ENCODE results near the gene BCL2A1. TPM values are rescaled to one million over a fixed set of nuclear protein-coding genes. Genes with fewer than 3 reads are reported as not detected.

The BCL2A1 gene
- total RNA-seq, 1 experiment from 2014 or later: not detected

DNA sequence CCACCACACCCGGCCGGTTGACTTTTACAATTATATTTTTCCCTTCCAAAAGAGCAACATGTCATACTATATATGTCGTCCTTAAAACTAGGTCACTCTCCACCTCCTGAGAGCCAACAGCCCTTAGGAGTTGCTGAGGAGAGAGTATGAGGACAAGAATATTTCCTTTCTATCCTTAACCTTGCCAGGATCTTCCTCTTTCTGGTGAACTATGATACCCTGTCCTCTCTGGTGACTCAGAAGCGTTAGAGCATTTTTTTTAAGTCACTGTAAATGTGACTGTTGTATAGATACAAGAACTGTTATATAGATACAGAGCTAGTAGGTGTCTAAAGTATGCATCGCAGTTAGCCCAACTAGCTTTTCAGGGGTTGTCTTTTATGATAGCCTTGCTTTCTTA is 40.5 kb downstream of the BCL2A1 start:
- H3K79me1 ChIP-seq (ENCODE audit: insufficient read depth, low read depth, low read length, poor library complexity, severe bottlenecking): no peaks in the 10 kb centered on the region
- H3K9ac ChIP-seq (ENCODE audit: extremely low read depth, insufficient read length, low read length): no peak overlapping the region
- Mint-ChIP-seq H3K9me3 (peaks cover 1 to 8% of the 10 kb centered on the region in 2 experiments; a peak in 4 of 5 replicates), H3K36me3 (ENCODE audit: insufficient read depth in 1 of 3, low read depth in 3 of 3) (peaks cover 6 to 7% (median 6%) of the 10 kb centered on the region in 3 experiments; a peak in 5 of 7 replicates), H3K4me1 (no peaks in the 10 kb centered on the region), H3K27ac (no peak overlapping the region), H3K27me3 (ENCODE audit: low read depth) (peaks cover 16% of the 10 kb centered on the region), H3K4me3 (no peak overlapping the region)
- peaks cover 3% of the 10 kb centered on the region for H4K20me1 ChIP-seq (ENCODE audit: control insufficient read depth, insufficient read depth, insufficient read length)
- H3K4ac ChIP-seq (ENCODE audit: low read depth, low read length): no peak overlapping the region
- WGBS (ENCODE audit: extremely low coverage, insufficient read length, low lambda C conversion rate): no CpG with 5 or more reads among the region's 5 CpGs
- H4K91ac ChIP-seq (ENCODE audit: insufficient read length, low read depth, low read length): no peak overlapping the region
- H3K56ac ChIP-seq (ENCODE audit: insufficient read length, low read depth, low read length): no peak overlapping the region
- no peak overlapping the region for H2BK20ac ChIP-seq (ENCODE audit: low read depth, low read length, poor library complexity, severe bottlenecking)
- H3K79me2 ChIP-seq (ENCODE audit: insufficient read depth, low read length): no peaks in the 10 kb centered on the region
- H2BK120ac ChIP-seq (ENCODE audit: low read depth, low read length, poor library complexity, severe bottlenecking): no peak overlapping the region
- no peak overlapping the region for H3K23ac ChIP-seq (ENCODE audit: insufficient read length, low read depth, low read length)
- TF ChIP-seq, protein P1, sequence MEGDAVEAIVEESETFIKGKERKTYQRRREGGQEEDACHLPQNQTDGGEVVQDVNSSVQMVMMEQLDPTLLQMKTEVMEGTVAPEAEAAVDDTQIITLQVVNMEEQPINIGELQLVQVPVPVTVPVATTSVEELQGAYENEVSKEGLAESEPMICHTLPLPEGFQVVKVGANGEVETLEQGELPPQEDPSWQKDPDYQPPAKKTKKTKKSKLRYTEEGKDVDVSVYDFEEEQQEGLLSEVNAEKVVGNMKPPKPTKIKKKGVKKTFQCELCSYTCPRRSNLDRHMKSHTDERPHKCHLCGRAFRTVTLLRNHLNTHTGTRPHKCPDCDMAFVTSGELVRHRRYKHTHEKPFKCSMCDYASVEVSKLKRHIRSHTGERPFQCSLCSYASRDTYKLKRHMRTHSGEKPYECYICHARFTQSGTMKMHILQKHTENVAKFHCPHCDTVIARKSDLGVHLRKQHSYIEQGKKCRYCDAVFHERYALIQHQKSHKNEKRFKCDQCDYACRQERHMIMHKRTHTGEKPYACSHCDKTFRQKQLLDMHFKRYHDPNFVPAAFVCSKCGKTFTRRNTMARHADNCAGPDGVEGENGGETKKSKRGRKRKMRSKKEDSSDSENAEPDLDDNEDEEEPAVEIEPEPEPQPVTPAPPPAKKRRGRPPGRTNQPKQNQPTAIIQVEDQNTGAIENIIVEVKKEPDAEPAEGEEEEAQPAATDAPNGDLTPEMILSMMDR (conservative IDR thresholded peaks at IDR 0.05): no peak
- no peaks in the 10 kb centered on the region for H3K27me3 ChIP-seq (ENCODE audit: insufficient read depth, low read length)
- no peak overlapping the region for H4K8ac ChIP-seq (replicated peaks; ENCODE audit: insufficient read length, low read depth, low read length)
- no peak overlapping the region for H3K27ac ChIP-seq (ENCODE audit: insufficient read length, low read depth, low read length)
- H4K5ac ChIP-seq (ENCODE audit: insufficient read length, low read depth, low read length): no peak overlapping the region
- H3K9me3 ChIP-seq (ENCODE audit: control insufficient read depth, low read depth, low read length): no peaks in the 10 kb centered on the region
- no peak for DNase-seq
- no peak overlapping the region for H2AFZ ChIP-seq (ENCODE audit: low read length)
- H2BK15ac ChIP-seq (ENCODE audit: low read depth, low read length): no peak overlapping the region
- H3K23me2 ChIP-seq (ENCODE audit: insufficient read length, low read depth, low read length, poor library complexity, severe bottlenecking): no peaks in the 10 kb centered on the region
- H3K4me1 ChIP-seq (ENCODE audit: insufficient read depth, low read length): no peaks in the 10 kb centered on the region
- no peak overlapping the region for H3T11ph ChIP-seq (ENCODE audit: low read length)
- no peak overlapping the region for H3K4me2 ChIP-seq (ENCODE audit: insufficient read depth, insufficient read length, low read length)
- no peak overlapping the region for H3K18ac ChIP-seq (ENCODE audit: insufficient read length, low read depth, low read length)
- no peak overlapping the region for H2BK12ac ChIP-seq (ENCODE audit: insufficient read length, low read depth, low read length)
- H3K14ac ChIP-seq (ENCODE audit: insufficient read depth, low read length): no peak overlapping the region
- H2BK5ac ChIP-seq (ENCODE audit: insufficient read length, low read length): no peak overlapping the region
- H2AK5ac ChIP-seq (ENCODE audit: insufficient read length, low read length): no peak overlapping the region
